Prostate gland (tissue), 2 donors: ENCODE measurements around the gene EPHA6. TPM values are rescaled to one million over a fixed set of nuclear protein-coding genes. Genes with fewer than 3 reads are reported as not detected.

Experiments used
- DNase-seq: peaks from one replicate; pipeline ENCODE4 v3.0.0-alpha.2; 2019; ENCODE audit warnings: low spot score
- H3K27ac ChIP-seq, 2 donors: fragments of 200-600 bp; sonication (generic); 2 replicates each; pipeline ENCODE4 v1.5.1; 2017 to 2019
- H3K27me3 ChIP-seq: fragments of 200-600 bp; sonication (generic); replicated peaks from 2 replicates; pipeline ENCODE4 v1.5.1; 2019; ENCODE audit not compliant: insufficient read depth
- H3K36me3 ChIP-seq, 2 donors: fragments of 200-600 bp; sonication (generic); 1 replicate in 1 of 2; 2 replicates in 1 of 2; pipeline versions ENCODE4 v1.5.1 to v1.8.1; 2017 to 2019
- H3K4me1 ChIP-seq: fragments of 200-600 bp; sonication (generic); replicated peaks from 2 replicates; pipeline ENCODE4 v1.5.1; 2019
- H3K4me3 ChIP-seq, 2 donors: fragments of 200-600 bp; sonication (generic); 2 replicates each; pipeline ENCODE4 v1.5.1; 2017 to 2019
- H3K9me3 ChIP-seq: fragments of 200-600 bp; sonication (generic); 2 replicates; pipeline ENCODE4 v1.5.1; 2017
- CTCF ChIP-seq, 4 experiments: fragments of 200-600 bp in 2 of 4; fragments of 450-650 bp in 2 of 4; sonication (generic) in 2 of 4; IDR thresholded peaks; 1 replicate in 3 of 4; 2 replicates in 1 of 4; pipeline ENCODE4 v1.5.1; 2016 to 2019; ENCODE audit warnings: antibody characterized with exemption in 4 of 4, mild to moderate bottlenecking in 2 of 4, moderate library complexity in 2 of 4
- POLR2A ChIP-seq: fragments of 450-650 bp; IDR thresholded peaks from one replicate; pipeline ENCODE4 v1.6.1; 2016; ENCODE audit warnings: antibody characterized with exemption, mild to moderate bottlenecking
- POLR2AphosphoS5 ChIP-seq: sonication (generic); formaldehyde crosslinking; IDR thresholded peaks from one replicate; pipeline ENCODE4 v1.6.1; 2017; ENCODE audit warnings: antibody characterized with exemption
- WGBS: methylation state at CpG from one replicate; pipeline ENCODE4 v1.1.5; 2018; 5-methylcytosine and 5-hydroxymethylcytosine counted together
- intact Hi-C: fragments of 100-400 bp; cut with DNase I; formaldehyde crosslinking; loops from one replicate; pipeline ENCODE4 v1.14.2; 2022
- total RNA-seq, 2 donors: library from RNA; depleted of rRNA; stranded (reverse); fragments of >200 nt; gene quantifications; one replicate each; pipeline ENCODE4 v1.1.0, GENCODE V29; 2016

Gene EPHA6
- total RNA-seq, 2 donors from 2014 or later: 1.1 to 3.7 TPM

GRCh38 chr3:97037294-97037943, 223.0 kb downstream of the EPHA6 start:
- Histone ChIP-seq H3K27me3 (no peaks in the 10 kb centered on the region), H3K4me1 (no peaks in the 10 kb centered on the region), H3K4me3 (no peak overlapping the region), H3K9me3 (no peaks in the 10 kb centered on the region), H3K36me3 (no peaks in the 10 kb centered on the region), H3K27ac (no peak overlapping the region)
- WGBS: 72% methylated on average over 3 of the region's 3 CpGs
- no peak for DNase-seq
- no peak for TF ChIP-seq POLR2A
- TF ChIP-seq POLR2AphosphoS5: no peak
- TF ChIP-seq CTCF (IDR thresholded peaks at IDR 0.05): no peak
- intact Hi-C loops: no loop called here

- H3K36me3 ChIP-seq: no peaks in the 10 kb centered on the region
- intact Hi-C loops: no loop called here
- TF ChIP-seq POLR2AphosphoS5 (no peak), CTCF (IDR thresholded peaks at IDR 0.05) (no peak), POLR2A (no peak)
- H3K27ac ChIP-seq: no peak overlapping the region
- H3K27me3 ChIP-seq: no peaks in the 10 kb centered on the region
- no peak overlapping the region for H3K4me3 ChIP-seq
- H3K9me3 ChIP-seq: no peaks in the 10 kb centered on the region
- WGBS: 79% methylated on average over 2 of the region's 2 CpGs
- no peaks in the 10 kb centered on the region for H3K4me1 ChIP-seq
- DNase-seq: no peak
Observed at GRCh38 chr3:97043411-97043810, 229.0 kb downstream of the EPHA6 start.

- Histone ChIP-seq H3K4me1 (no peaks in the 10 kb centered on the region), H3K36me3 (no peaks in the 10 kb centered on the region), H3K9me3 (no peaks in the 10 kb centered on the region), H3K4me3 (no peak overlapping the region), H3K27ac (no peak overlapping the region), H3K27me3 (no peaks in the 10 kb centered on the region)
- DNase-seq: no peak
- intact Hi-C loops: no loop called here
- 89% methylated on average over 3 of the region's 3 CpGs for WGBS
- TF ChIP-seq CTCF (IDR thresholded peaks at IDR 0.05): no peak
- TF ChIP-seq POLR2AphosphoS5: no peak
- TF ChIP-seq POLR2A: no peak
Observed at GRCh38 chr3:97057365-97057764, 243.0 kb downstream of the EPHA6 start.

- intact Hi-C loops: no loop called here
- TF ChIP-seq CTCF (IDR thresholded peaks at IDR 0.05) (no peak), POLR2A (no peak), POLR2AphosphoS5 (no peak)
- 83% methylated on average over 1 of the region's 1 CpG for WGBS
Observed at GRCh38 chr3:97059168-97059567, 244.8 kb downstream of the EPHA6 start.

GRCh38 chr3:97066531-97066930, 252.1 kb downstream of the EPHA6 start:
- intact Hi-C loops: no loop called here
- TF ChIP-seq POLR2AphosphoS5: no peak
- TF ChIP-seq CTCF (IDR thresholded peaks at IDR 0.05): no peak
- no peak for TF ChIP-seq POLR2A
- no peaks in the 10 kb centered on the region for H3K9me3 ChIP-seq
- H3K4me1 ChIP-seq: no peaks in the 10 kb centered on the region
- H3K36me3 ChIP-seq: no peaks in the 10 kb centered on the region
- WGBS: 76% methylated on average over 1 of the region's 1 CpG
- DNase-seq: no peak
- H3K27me3 ChIP-seq: no peaks in the 10 kb centered on the region
- no peak overlapping the region for H3K4me3 ChIP-seq
- no peak overlapping the region for H3K27ac ChIP-seq

More at GRCh38 chr3:97059168-97059567, 244.8 kb downstream of the EPHA6 start:
- Histone ChIP-seq H3K27ac (no peak overlapping the region), H3K4me3 (no peak overlapping the region), H3K4me1 (no peaks in the 10 kb centered on the region), H3K36me3 (no peaks in the 10 kb centered on the region), H3K27me3 (no peaks in the 10 kb centered on the region), H3K9me3 (no peaks in the 10 kb centered on the region)
- DNase-seq: no peak
